Ramos (cell line): ENCODE results near the gene PDLIM5.

ENCODE experiments used
- in situ Hi-C: fragments of 300-500 bp; cut with MboI; formaldehyde crosslinking; loops from one replicate; pipeline ENCODE4 v1.14.3; 2022; ENCODE audit warnings: low sequenced_read_pairs; ENCODE audit not compliant: unreplicated experiment

The PDLIM5 gene

GRCh38 chr4:94577136-94577535 lies 125.4 kb downstream of the PDLIM5 start:
- in situ Hi-C loops: no loop called here

- in situ Hi-C loops: no loop called here
Measured at GRCh38 chr4:94578195-94578594, 126.5 kb downstream of the PDLIM5 start.

GRCh38 chr4:94581766-94582165 lies 130.0 kb downstream of the PDLIM5 start:
- in situ Hi-C loops: no loop called here

- in situ Hi-C loops: no loop called here
Measured at GRCh38 chr4:94582517-94582916, 130.8 kb downstream of the PDLIM5 start.

- in situ Hi-C loops: no loop called here
Measured at GRCh38 chr4:94583914-94584641, 132.3 kb downstream of the PDLIM5 start.

- in situ Hi-C loops: no loop called here
Measured at GRCh38 chr4:94588896-94589693, 137.4 kb downstream of the PDLIM5 start.

DNA sequence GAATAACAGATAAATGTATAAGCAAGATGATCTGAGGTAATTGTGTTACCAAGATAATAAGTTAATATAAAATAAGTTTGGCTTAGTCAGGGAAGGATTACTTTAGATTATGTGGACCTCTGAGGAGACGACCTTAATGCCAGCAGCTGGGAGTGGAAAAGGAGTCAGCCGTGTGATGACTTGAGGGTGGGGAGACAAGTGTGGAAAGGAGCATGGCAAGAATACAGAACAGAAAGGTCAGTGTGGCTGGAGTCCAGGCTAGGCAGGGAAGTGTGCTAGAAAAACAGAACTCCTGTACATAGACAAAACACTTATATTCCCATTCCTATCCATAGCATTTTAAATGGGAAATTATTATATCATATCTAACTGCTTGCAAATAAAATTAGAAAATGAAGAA lies 138.8 kb downstream of the PDLIM5 start:
- in situ Hi-C loops: loop anchor here (10.0 kb wide), 1 partner anchor 186 kb away; no protein-coding TSS in a partner anchor

DNA sequence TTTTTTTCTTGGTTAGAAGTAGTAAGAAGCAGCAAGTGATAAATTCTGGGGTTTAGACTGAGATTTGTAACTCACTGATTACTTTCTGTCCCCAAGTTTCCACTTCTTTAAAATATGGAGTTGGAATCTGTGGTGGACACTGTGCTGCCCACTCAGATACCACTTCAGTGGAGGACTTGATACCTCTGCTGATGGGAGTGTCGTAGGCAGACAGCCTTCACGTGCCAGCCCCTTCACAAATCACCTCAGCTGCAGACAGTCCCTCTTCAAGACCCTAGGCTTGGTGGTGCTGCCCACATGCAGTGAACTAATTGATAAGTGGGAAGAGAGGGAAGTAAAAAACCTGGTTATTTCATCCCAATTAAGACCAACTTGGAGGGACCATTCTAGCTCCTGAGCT lies 139.5 kb downstream of the PDLIM5 start:
- in situ Hi-C loops: loop anchor here (10.0 kb wide), 1 partner anchor 186 kb away; no protein-coding TSS in a partner anchor

DNA sequence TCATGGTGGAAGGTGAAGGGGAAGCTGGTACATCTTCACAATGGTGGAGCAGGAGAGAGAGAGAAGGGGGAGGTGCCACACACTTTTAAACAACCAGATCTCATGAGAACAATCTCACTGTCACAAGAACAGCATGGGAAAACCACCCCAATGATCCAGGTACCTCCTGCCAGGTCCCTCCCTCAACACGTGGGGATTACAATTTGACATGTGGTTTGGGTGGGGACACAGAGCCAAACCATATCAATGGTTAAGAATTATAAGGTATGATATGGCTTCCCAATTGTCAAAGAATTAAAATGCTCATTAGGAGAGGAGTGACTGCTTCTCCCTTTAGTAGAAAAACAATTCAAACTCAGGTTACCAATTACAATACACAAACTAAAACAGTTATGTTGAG lies 143.3 kb downstream of the PDLIM5 start:
- in situ Hi-C loops: loop anchor here (10.0 kb wide), 1 partner anchor 190 kb away; no protein-coding TSS in a partner anchor

DNA sequence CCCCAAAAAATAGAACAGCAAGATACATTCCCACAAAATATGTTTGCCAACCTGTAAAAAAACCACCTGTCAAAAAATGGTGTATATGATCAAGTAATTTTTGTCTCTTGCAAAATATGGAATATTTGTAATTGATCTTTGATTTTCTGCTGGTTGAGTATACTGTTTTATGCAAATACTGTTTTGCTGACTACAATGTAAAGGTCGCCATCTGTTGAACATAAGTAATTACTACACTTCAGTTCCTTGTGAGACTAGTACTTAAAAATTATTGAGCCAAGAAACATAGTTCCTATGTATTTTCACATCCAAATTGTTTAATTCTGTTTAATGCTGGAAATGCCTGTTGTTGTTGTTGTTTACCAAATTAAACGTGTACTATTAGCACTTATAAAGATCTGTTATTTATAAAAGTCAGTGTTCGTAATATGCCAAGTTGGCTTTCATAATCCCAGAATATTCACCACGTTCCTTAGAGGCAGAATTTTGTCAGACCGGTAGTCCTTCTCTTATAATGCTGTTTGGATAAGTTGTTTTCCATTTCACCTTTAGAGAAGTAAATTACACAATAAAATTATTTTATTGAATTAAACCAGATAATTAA lies 144.2 kb downstream of the PDLIM5 start:
- in situ Hi-C loops: loop anchor here (10.0 kb wide), 1 partner anchor 191 kb away; no protein-coding TSS in a partner anchor

- in situ Hi-C loops: loop anchor here (10.0 kb wide), 1 partner anchor 194 kb away; no protein-coding TSS in a partner anchor
Measured at GRCh38 chr4:94598758-94599157, 147.0 kb downstream of the PDLIM5 start.

GRCh38 chr4:94603170-94603747 lies 151.5 kb downstream of the PDLIM5 start:
- in situ Hi-C loops: no loop called here

DNA sequence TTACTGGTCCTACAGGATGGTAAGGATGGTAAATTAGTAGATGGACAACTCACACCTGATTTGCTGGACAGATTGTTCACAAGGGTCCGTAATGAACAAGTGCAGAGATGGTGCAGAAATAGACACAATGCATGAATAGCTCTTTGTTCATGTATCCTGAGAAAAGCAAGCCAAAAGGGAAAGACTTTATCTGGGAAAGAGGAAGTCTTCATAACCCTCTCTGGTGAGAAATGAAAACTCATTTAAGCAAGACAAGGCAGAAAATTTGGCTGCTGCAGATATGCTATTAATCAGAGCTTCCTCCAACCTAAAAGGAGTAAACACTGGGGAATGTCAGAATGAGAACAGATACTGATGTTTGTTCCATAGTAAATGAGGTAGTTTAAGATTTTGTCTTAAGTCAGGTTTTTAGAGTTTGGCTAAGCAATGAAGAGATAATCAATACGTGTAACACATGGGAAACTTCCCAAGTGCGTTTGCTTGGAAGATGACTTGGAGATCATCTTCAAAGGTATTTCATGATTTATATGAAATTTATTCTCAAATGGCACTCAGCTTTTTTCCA lies 153.6 kb downstream of the PDLIM5 start:
- in situ Hi-C loops: no loop called here

DNA sequence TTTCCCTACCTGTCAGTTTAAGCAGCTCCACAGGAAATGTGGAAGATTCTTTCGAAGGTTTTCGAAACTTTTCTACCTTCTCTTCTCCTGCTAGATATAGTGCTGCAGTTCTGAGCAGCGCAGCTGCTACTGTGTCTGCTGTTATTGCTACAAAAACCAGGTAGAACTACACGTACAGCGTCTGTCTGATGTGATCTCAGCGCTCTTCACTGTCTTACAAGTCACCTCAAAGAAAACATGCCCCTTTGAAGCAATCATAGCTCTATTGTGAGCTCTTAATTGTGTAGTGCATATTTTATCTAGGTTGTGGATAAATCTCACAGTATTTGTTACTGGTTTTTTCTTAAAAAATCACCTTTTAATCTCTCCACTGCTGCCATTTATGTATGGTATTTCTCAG lies 158.4 kb downstream of the PDLIM5 start:
- in situ Hi-C loops: no loop called here

- in situ Hi-C loops: no loop called here
Measured at GRCh38 chr4:94613248-94613647, 161.5 kb downstream of the PDLIM5 start.

- in situ Hi-C loops: no loop called here
Measured at GRCh38 chr4:94615451-94615850, 163.7 kb downstream of the PDLIM5 start.

DNA sequence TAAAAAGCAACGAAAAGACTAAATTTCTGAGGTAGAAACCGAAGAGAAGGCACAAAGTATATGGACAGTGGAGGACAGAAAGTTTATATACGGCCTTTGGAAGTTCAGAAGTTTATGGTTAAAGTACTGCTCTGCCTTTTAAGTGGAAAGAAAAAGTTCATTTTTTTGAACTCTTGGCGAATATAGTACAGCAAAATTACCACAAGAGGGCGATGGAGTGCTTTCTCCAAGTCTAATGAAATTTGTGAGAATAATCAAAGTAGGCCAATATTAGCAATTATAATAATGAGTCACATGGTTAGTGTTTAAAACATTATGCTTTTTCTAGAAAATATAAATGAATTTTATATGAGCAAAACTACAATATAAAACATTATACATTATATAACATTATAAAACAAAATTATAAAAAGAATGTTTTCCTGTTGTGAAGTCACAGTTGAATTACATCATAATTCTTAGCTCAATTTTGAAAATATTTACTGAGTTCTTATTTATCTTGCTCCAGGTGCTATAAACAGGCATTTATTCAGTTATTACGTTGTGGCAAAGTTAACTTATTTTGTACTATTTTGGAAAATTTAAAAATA lies 169.8 kb downstream of the PDLIM5 start:
- in situ Hi-C loops: no loop called here

DNA sequence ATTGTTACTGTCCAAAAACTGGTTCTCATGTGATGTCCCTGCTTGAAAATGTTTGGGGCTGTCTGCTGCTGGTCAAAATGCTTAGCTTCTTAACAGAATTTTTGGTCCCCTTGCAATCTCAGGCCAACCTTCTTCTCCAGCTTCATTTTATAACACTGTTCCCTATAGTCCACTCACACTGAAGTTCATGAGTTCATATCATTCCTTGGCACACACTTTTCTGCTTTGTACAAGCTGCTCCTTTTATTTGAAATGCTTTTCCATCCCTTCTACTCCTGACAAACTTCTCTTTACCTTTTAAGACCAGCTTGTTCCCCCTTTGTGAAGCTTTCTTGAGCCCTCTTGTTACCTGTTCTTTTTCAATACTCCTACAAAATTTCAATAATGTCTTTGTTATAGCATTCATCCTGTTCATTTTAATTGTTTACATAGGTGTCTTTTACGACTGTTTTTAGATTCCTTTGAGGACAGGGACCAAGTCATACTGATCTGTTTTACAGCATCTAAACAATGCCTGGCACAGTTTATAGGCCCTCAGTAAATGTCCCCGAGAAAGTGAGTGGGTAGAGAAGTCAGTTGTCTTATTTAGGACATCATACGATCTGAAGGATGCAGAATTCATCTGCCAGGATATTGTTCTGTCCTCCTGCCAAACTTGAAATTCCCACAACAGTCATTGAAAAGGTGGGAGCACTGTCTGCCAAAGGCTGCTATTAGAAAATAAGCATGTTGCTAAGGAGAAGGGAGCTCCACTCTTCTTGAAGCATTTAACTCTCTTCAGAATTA lies 171.6 kb downstream of the PDLIM5 start:
- in situ Hi-C loops: no loop called here

DNA sequence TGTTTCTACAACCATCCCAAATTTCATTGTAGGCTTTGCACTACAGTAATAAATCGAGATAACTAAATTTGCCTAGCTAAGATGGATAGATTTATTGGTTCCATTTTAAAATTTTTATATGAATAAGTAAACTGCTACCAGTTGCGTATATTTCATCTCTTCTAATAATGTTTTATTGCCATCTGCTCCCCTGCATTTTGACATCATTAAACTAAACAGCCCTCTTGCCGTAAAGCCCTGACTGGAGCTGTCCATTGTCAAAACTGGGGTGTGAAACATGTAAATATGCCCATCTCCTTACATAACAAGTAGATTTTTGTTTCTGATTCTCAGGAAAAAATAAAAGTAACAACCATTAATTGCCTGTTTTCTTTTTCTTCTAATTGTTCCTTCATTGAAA lies 175.2 kb downstream of the PDLIM5 start:
- in situ Hi-C loops: no loop called here
